GM12878 (cell line): ENCODE data around the gene SEMA7A. TPM values are rescaled to one million over a fixed set of nuclear protein-coding genes. Genes with fewer than 3 reads are reported as not detected.

Source experiments
- ATAC-seq: fragments of 200-7000 bp; cut with Tn5 transposase; 3 replicates; pipeline ENCODE4 v1.9.1; 2020; ENCODE audit warnings: mild to moderate bottlenecking, moderate library complexity
- BruUV-seq: library from RNA; stranded (reverse); fragments of 400-500 nt; replicated peaks from 2 replicates; lab custom pipeline; 2021; lab: Mats Ljungman, UMichigan
- CTCF ChIA-PET: fragments of 300-600 bp; sonication (Branson Sonifier 250); formaldehyde crosslinking; extraction: SDS; loops from one replicate; lab custom pipeline; 2021; ENCODE audit warnings: inconsistent platforms; lab: Yijun Ruan, JAX
- POLR2A ChIA-PET: fragments of 350-600 bp; formaldehyde crosslinking; extraction: SDS; loops from one replicate; lab custom pipeline; 2021; ENCODE audit warnings: inconsistent platforms; lab: Charles Lee
- RAD21 ChIA-PET: fragments of 300-600 bp; sonication (Branson Sonifier 250); formaldehyde crosslinking; loops from one replicate; lab custom pipeline; 2023; ENCODE audit warnings: antibody characterized with exemption; ENCODE audit not compliant: unreplicated experiment; lab: Charles Lee
- SMC1A ChIA-PET: fragments of 300-600 bp; sonication (Branson Sonifier 250); formaldehyde crosslinking; loops from one replicate; lab custom pipeline; 2023; ENCODE audit not compliant: unreplicated experiment, uncharacterized antibody; lab: Charles Lee
- DNase-seq: peaks from one replicate; pipeline ENCODE4 v3.0.0-alpha.2; 2011; ENCODE audit warnings: low read depth, low spot score
- FAIRE-seq: peaks from 3 replicates; lab custom pipeline; 2011; peaks lifted over from hg19 to GRCh38; lab: Jason Lieb, UNC
- H2AFZ ChIP-seq: 2 replicates; pipeline ENCODE4 v1.6.0; 2011; ENCODE audit warnings: low read depth, low read length, control low read depth; ENCODE audit not compliant: control insufficient read depth
- H3K27ac ChIP-seq: 2 replicates; pipeline ENCODE4 v1.5.1; 2011; ENCODE audit warnings: control low read depth; ENCODE audit not compliant: control insufficient read depth, insufficient read depth
- H3K27me3 ChIP-seq, 2 experiments: replicated peaks in 1 of 2; 2 replicates each; pipeline versions ENCODE4 v1.6.0 to v1.6.1; 2011; ENCODE audit warnings: low read length in 1 of 2; ENCODE audit not compliant: control insufficient read depth in 2 of 2, insufficient read depth in 2 of 2
- H3K36me3 ChIP-seq, 2 experiments: 2 replicates each; pipeline ENCODE4 v1.5.1; 2011; ENCODE audit warnings: low read length in 1 of 2; ENCODE audit not compliant: control insufficient read depth in 2 of 2, insufficient read depth in 2 of 2
- H3K4me1 ChIP-seq: 2 replicates; pipeline ENCODE4 v1.6.1; 2011; ENCODE audit warnings: mild to moderate bottlenecking, low read length, moderate library complexity, mixed read lengths; ENCODE audit not compliant: control insufficient read depth, insufficient read depth
- H3K4me2 ChIP-seq: 2 replicates; pipeline ENCODE4 v1.6.0; 2011; ENCODE audit warnings: control low read depth; ENCODE audit not compliant: control insufficient read depth, insufficient read depth
- H3K4me3 ChIP-seq: fragments of 200-600 bp; sonication (generic); 2 replicates; pipeline ENCODE4 v1.5.1; 2016
- H3K79me2 ChIP-seq: 2 replicates; pipeline ENCODE4 v1.6.0; 2011; ENCODE audit warnings: low read length; ENCODE audit not compliant: control insufficient read depth, insufficient read depth
- H3K9ac ChIP-seq: 2 replicates; pipeline ENCODE4 v1.8.0; 2011; ENCODE audit warnings: low read length, control low read depth, mixed read lengths; ENCODE audit not compliant: control insufficient read depth, insufficient read depth
- H3K9me3 ChIP-seq: replicated peaks from 3 replicates; pipeline ENCODE4 v1.5.1; 2011; ENCODE audit warnings: mild to moderate bottlenecking, low read length; ENCODE audit not compliant: control insufficient read depth, insufficient read depth
- H4K20me1 ChIP-seq: 2 replicates; pipeline ENCODE4 v1.6.0; 2011; ENCODE audit not compliant: control insufficient read depth, insufficient read depth
- CEBPB ChIP-seq, 2 experiments: fragments of 150-350 bp in 1 of 2; IDR thresholded peaks; 2 replicates each; pipeline ENCODE4 v1.6.1; 2012 to 2014; ENCODE audit warnings: low read depth in 2 of 2, low read length in 2 of 2, borderline replicate concordance in 1 of 2, inconsistent platforms in 1 of 2
- CHD2 ChIP-seq: IDR thresholded peaks from 2 replicates; pipeline ENCODE4 v1.6.1; 2011; ENCODE audit warnings: low read depth, low read length, improper control_type of control experiment, borderline replicate concordance
- CREM ChIP-seq: IDR thresholded peaks from 2 replicates; pipeline ENCODE4 v1.6.1; 2014; ENCODE audit warnings: antibody characterized with exemption, low read depth
- E2F4 ChIP-seq: IDR thresholded peaks from 2 replicates; pipeline ENCODE4 v1.6.1; 2012; ENCODE audit warnings: low read depth, low read length, improper control_type of control experiment
- FOXK2 ChIP-seq: fragments of 450-650 bp; IDR thresholded peaks from 2 replicates; pipeline ENCODE4 v1.6.1; 2017; ENCODE audit warnings: mild to moderate bottlenecking, moderate library complexity
- IKZF1 ChIP-seq: fragments of 450-650 bp; conservative IDR thresholded peaks from 2 replicates; pipeline ENCODE4 v1.6.1; 2017; ENCODE audit warnings: antibody characterized with exemption, mild to moderate bottlenecking
- IRF4 ChIP-seq: IDR thresholded peaks from 2 replicates; pipeline ENCODE4 v1.6.1; 2011; ENCODE audit warnings: low read depth, low read length
- NR2C1 ChIP-seq: fragments of 450-650 bp; IDR thresholded peaks from 2 replicates; pipeline ENCODE4 v1.6.1; 2017; ENCODE audit warnings: antibody characterized with exemption, mild to moderate bottlenecking, moderate library complexity
- PKNOX1 ChIP-seq: fragments of 450-650 bp; IDR thresholded peaks from 2 replicates; pipeline ENCODE4 v1.6.1; 2016; ENCODE audit warnings: mild to moderate bottlenecking
- POLR2A ChIP-seq: IDR thresholded peaks from 2 replicates; pipeline ENCODE4 v1.6.1; 2011; ENCODE audit warnings: low read depth, mild to moderate bottlenecking, low read length
- RAD51 ChIP-seq: fragments of 450-650 bp; IDR thresholded peaks from 2 replicates; pipeline ENCODE4 v1.6.1; 2016; ENCODE audit warnings: moderate library complexity, mild to moderate bottlenecking, inconsistent platforms
- STAT1 ChIP-seq: fragments of 450-650 bp; conservative IDR thresholded peaks from 2 replicates; pipeline ENCODE4 v1.6.1; 2014; ENCODE audit warnings: antibody characterized with exemption, mild to moderate bottlenecking
- TBL1XR1 ChIP-seq: IDR thresholded peaks from 2 replicates; pipeline ENCODE4 v1.6.1; 2012; ENCODE audit warnings: low read depth, low read length, improper control_type of control experiment
- ZNF207 ChIP-seq: fragments of 450-650 bp; IDR thresholded peaks from 2 replicates; pipeline ENCODE4 v1.6.1; 2014; ENCODE audit warnings: antibody characterized with exemption, mild to moderate bottlenecking, borderline replicate concordance
- ZNF592 ChIP-seq: fragments of 450-650 bp; IDR thresholded peaks from 2 replicates; pipeline ENCODE4 v1.6.1; 2017; ENCODE audit warnings: mild to moderate bottlenecking, moderate library complexity
- ZNF622 ChIP-seq: fragments of 450-650 bp; IDR thresholded peaks from 2 replicates; pipeline ENCODE4 v1.6.1; 2017; ENCODE audit warnings: mild to moderate bottlenecking, inconsistent platforms
- WGBS: methylation state at CpG from one replicate; pipeline ENCODE4 v1.1.6; 2016; ENCODE audit warnings: low lambda C conversion rate; ENCODE audit not compliant: insufficient replicate concordance, insufficient coverage; ENCODE audit errors: missing lambda C conversion rate; 5-methylcytosine and 5-hydroxymethylcytosine counted together
- in situ Hi-C: fragments of 300-500 bp; cut with MboI; formaldehyde crosslinking; loops from 9 replicates; pipeline ENCODE4 v1.14.3; 2018; ENCODE audit warnings: mixed read lengths
- intact Hi-C: fragments of 100-400 bp; cut with micrococcal nuclease; formaldehyde crosslinking; loops from one replicate; pipeline ENCODE4 v1.14.2; 2022; ENCODE audit not compliant: unreplicated experiment
- polyA plus RNA-seq, 11 experiments: library from polyadenylated mRNA; depleted of rRNA in 4 of 11; unstranded in 6 of 11; stranded (reverse) in 5 of 11; fragments of >200 nt; fragmentation: Nextera tagmentation in 4 of 11; fragmentation: Illumina TruSeq in 1 of 11; extraction: Ambion mirVana in 4 of 11; extraction: Trizol in 1 of 11; gene quantifications; 1 replicate in 1 of 11; 2 replicates in 10 of 11; pipeline versions ENCODE4 v1.2.1 to v1.2.3, GENCODE V29; 2011 to 2016; ENCODE audit warnings: inconsistent platforms in 2 of 11, missing spikeins in 2 of 11, low read depth in 1 of 11
- total RNA-seq, 4 experiments: library from RNA; depleted of rRNA in 3 of 4; stranded (reverse); fragments of >200 nt in 3 of 4; fragmentation: Illumina TruSeq in 1 of 4; extraction: Trizol in 1 of 4; gene quantifications; 2 replicates each; pipeline versions ENCODE4 v1.2.1 to v1.2.3, GENCODE V29; 2013 to 2021
- TF ChIP-seq, protein P1 (sequence below), 3 experiments: IDR thresholded peaks in 2 of 3; conservative IDR thresholded peaks in 1 of 3; 2 replicates each; pipeline ENCODE4 v1.5.1; 2011; ENCODE audit warnings: low read depth in 3 of 3, low read length in 3 of 3, mild to moderate bottlenecking in 3 of 3, control low read depth in 2 of 3, moderate library complexity in 2 of 3, inconsistent platforms in 1 of 3, mixed read lengths in 1 of 3; ENCODE audit not compliant: control insufficient read depth in 2 of 3, insufficient read depth in 1 of 3; ENCODE audit errors: extremely low read depth in 1 of 3

Gene SEMA7A
- total and polyA plus RNA-seq, 10 of the 15 experiments (the other 5 are each of a cell fraction or from before 2014, with no cell fraction given): 0.08 to 112 (median 53.5) TPM

GRCh38 chr15:74369084-74369745, 64.5 kb downstream of the SEMA7A start:
- RAD21 ChIA-PET: no interaction called here
- Histone ChIP-seq H3K27me3 (peaks cover 4 to 5% of the 10 kb centered on the region in 2 experiments; a peak in 3 of 4 replicates), H3K9me3 (no peaks in the 10 kb centered on the region), H3K79me2 (no peaks in the 10 kb centered on the region), H4K20me1 (no peaks in the 10 kb centered on the region), H3K9ac (no peak overlapping the region), H3K4me2 (no peak overlapping the region), H3K4me1 (peaks cover 3% of the 10 kb centered on the region), H3K4me3 (no peak overlapping the region), H3K27ac (no peak overlapping the region), H2AFZ (no peak overlapping the region), H3K36me3 (no peaks in the 10 kb centered on the region)
- POLR2A ChIA-PET: no interaction called here
- in situ Hi-C loops: no loop called here
- DNase-seq (no peak), ATAC-seq (no peak), FAIRE-seq (no peak)
- 55% methylated on average over 10 of the region's 10 CpGs for WGBS
- CTCF ChIA-PET: interaction anchor here (21.7 kb wide), 1 partner anchor 68 kb away, joined by 655 read pairs; the partner anchor contains the start of gene SEMA7A
- SMC1A ChIA-PET: no interaction called here
- intact Hi-C loops: no loop called here
- BruUV-seq: no TSS peak
- TF ChIP-seq, protein P1, sequence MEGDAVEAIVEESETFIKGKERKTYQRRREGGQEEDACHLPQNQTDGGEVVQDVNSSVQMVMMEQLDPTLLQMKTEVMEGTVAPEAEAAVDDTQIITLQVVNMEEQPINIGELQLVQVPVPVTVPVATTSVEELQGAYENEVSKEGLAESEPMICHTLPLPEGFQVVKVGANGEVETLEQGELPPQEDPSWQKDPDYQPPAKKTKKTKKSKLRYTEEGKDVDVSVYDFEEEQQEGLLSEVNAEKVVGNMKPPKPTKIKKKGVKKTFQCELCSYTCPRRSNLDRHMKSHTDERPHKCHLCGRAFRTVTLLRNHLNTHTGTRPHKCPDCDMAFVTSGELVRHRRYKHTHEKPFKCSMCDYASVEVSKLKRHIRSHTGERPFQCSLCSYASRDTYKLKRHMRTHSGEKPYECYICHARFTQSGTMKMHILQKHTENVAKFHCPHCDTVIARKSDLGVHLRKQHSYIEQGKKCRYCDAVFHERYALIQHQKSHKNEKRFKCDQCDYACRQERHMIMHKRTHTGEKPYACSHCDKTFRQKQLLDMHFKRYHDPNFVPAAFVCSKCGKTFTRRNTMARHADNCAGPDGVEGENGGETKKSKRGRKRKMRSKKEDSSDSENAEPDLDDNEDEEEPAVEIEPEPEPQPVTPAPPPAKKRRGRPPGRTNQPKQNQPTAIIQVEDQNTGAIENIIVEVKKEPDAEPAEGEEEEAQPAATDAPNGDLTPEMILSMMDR (IDR thresholded peaks at IDR 0.05 in 2 of 3, conservative IDR thresholded peaks at IDR 0.05 in 1 of 3; ENCODE audit: control insufficient read depth in 2 of 3, extremely low read depth in 1 of 3, insufficient read depth in 1 of 3, low read depth in 3 of 3, low read length in 3 of 3): no peak
- TF ChIP-seq CREM (no peak), RAD51 (no peak), ZNF592 (no peak), CEBPB (IDR thresholded peaks at IDR 0.05; ENCODE audit: borderline replicate concordance in 1 of 2, low read depth in 2 of 2, low read length in 2 of 2) (no peak), IKZF1 (no peak), NR2C1 (no peak), TBL1XR1 (no peak), POLR2A (no peak), E2F4 (no peak), STAT1 (no peak), ZNF207 (no peak), ZNF622 (no peak), PKNOX1 (no peak), CHD2 (no peak), IRF4 (no peak), FOXK2 (no peak)
